Measurements from ENCODE around the gene NPR1.

NPR1 gene

GRCh38 chr1:153646672-153647345, 31.7 kb upstream of the NPR1 start:
- peaks cover 26% of the 10 kb centered on the region for H3K79me2 ChIP-seq (ENCODE audit: insufficient read depth, low read length)
- no peaks in the 10 kb centered on the region for H3F3A ChIP-seq (ENCODE audit: low read depth)
- no peak overlapping the region for H3K4me3 ChIP-seq (ENCODE audit: low read length, poor library complexity, severe bottlenecking)
- no peaks in the 10 kb centered on the region for H3K9me3 ChIP-seq (ENCODE audit: insufficient read depth, low read depth, low read length)
- no peak overlapping the region for H2AFZ ChIP-seq (ENCODE audit: low read length)
- no peaks in the 10 kb centered on the region for H3K27me3 ChIP-seq (ENCODE audit: insufficient read depth, low read length, poor library complexity, severe bottlenecking)
- peaks cover 20% of the 10 kb centered on the region for H3K4me1 ChIP-seq (ENCODE audit: insufficient read depth, low read length, poor library complexity, severe bottlenecking)
- TF ChIP-seq CTCF (conservative IDR thresholded peaks at IDR 0.05; ENCODE audit: low read length) (no peak), EZH2phosphoT487 (IDR thresholded peaks at IDR 0.05; ENCODE audit: borderline replicate concordance) (no peak)
- H3K36me3 ChIP-seq (ENCODE audit: insufficient read depth, low read length), result peaks cover 48% of the 10 kb centered on the region
- H3K9ac ChIP-seq (ENCODE audit: low read depth, low read length, poor library complexity, severe bottlenecking), result no peak overlapping the region
- H4K20me1 ChIP-seq (ENCODE audit: insufficient read depth, low read length, poor library complexity, severe bottlenecking), result peaks cover 18% of the 10 kb centered on the region
- no peak overlapping the region for H3K4me2 ChIP-seq (ENCODE audit: low read depth, low read length, poor library complexity, severe bottlenecking)
- no peaks in the 10 kb centered on the region for H3K9me2 ChIP-seq (replicated peaks; ENCODE audit: low read depth, low read length)

DNA sequence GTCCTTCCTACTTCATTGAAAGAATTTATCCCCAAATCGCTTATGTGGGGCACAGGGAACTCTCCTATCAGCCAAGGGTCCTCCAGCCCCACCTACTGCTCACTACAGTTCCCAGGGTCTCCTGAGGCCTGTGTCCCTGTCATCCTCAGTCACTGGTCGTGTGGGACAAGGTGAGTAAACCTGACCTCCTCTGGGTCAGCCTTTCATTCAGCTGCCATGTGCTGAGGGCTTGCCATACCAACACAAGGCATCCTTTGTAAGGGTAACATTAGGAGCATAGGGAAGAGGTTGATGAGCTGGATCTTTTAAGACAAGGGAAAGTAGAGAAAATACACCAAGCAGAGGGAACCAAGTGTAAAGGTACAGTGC, 31.2 kb upstream of the NPR1 start:
- H2AFZ ChIP-seq (ENCODE audit: low read length), result no peak overlapping the region
- H3K4me2 ChIP-seq (ENCODE audit: low read depth, low read length, poor library complexity, severe bottlenecking), result no peak overlapping the region
- no peaks in the 10 kb centered on the region for H3K9me3 ChIP-seq (ENCODE audit: insufficient read depth, low read depth, low read length)
- H3K36me3 ChIP-seq (ENCODE audit: insufficient read depth, low read length), result peaks cover 43% of the 10 kb centered on the region
- H4K20me1 ChIP-seq (ENCODE audit: insufficient read depth, low read length, poor library complexity, severe bottlenecking), result peaks cover 12% of the 10 kb centered on the region
- no peaks in the 10 kb centered on the region for H3K27me3 ChIP-seq (ENCODE audit: insufficient read depth, low read length, poor library complexity, severe bottlenecking)
- no peaks in the 10 kb centered on the region for H3F3A ChIP-seq (ENCODE audit: low read depth)
- TF ChIP-seq EZH2phosphoT487 (IDR thresholded peaks at IDR 0.05; ENCODE audit: borderline replicate concordance), result no peak
- no peak for TF ChIP-seq CTCF (conservative IDR thresholded peaks at IDR 0.05; ENCODE audit: low read length)
- H3K4me1 ChIP-seq (ENCODE audit: insufficient read depth, low read length, poor library complexity, severe bottlenecking), result peaks cover 16% of the 10 kb centered on the region
- no peaks in the 10 kb centered on the region for H3K9me2 ChIP-seq (replicated peaks; ENCODE audit: low read depth, low read length)
- no peak overlapping the region for H3K9ac ChIP-seq (ENCODE audit: low read depth, low read length, poor library complexity, severe bottlenecking)
- no peak overlapping the region for H3K4me3 ChIP-seq (ENCODE audit: low read length, poor library complexity, severe bottlenecking)
- peaks cover 21% of the 10 kb centered on the region for H3K79me2 ChIP-seq (ENCODE audit: insufficient read depth, low read length)

GRCh38 chr1:153648000-153648643, 30.4 kb upstream of the NPR1 start:
- no peak overlapping the region for H3K4me2 ChIP-seq (ENCODE audit: low read depth, low read length, poor library complexity, severe bottlenecking)
- no peaks in the 10 kb centered on the region for H3K9me3 ChIP-seq (ENCODE audit: insufficient read depth, low read depth, low read length)
- peaks cover 5% of the 10 kb centered on the region for H4K20me1 ChIP-seq (ENCODE audit: insufficient read depth, low read length, poor library complexity, severe bottlenecking)
- no peak overlapping the region for H3K4me3 ChIP-seq (ENCODE audit: low read length, poor library complexity, severe bottlenecking)
- H3K79me2 ChIP-seq (ENCODE audit: insufficient read depth, low read length), result peaks cover 13% of the 10 kb centered on the region
- peaks cover 12% of the 10 kb centered on the region for H3K4me1 ChIP-seq (ENCODE audit: insufficient read depth, low read length, poor library complexity, severe bottlenecking)
- H3K9me2 ChIP-seq (replicated peaks; ENCODE audit: low read depth, low read length), result no peaks in the 10 kb centered on the region
- peaks cover 35% of the 10 kb centered on the region for H3K36me3 ChIP-seq (ENCODE audit: insufficient read depth, low read length)
- no peaks in the 10 kb centered on the region for H3K27me3 ChIP-seq (ENCODE audit: insufficient read depth, low read length, poor library complexity, severe bottlenecking)
- H2AFZ ChIP-seq (ENCODE audit: low read length), result no peak overlapping the region
- TF ChIP-seq CTCF (conservative IDR thresholded peaks at IDR 0.05; ENCODE audit: low read length), result no peak
- H3F3A ChIP-seq (ENCODE audit: low read depth), result no peaks in the 10 kb centered on the region
- H3K9ac ChIP-seq (ENCODE audit: low read depth, low read length, poor library complexity, severe bottlenecking), result no peak overlapping the region

Data from Loucy (cell line).